Panc1 (cell line): ENCODE results near the gene LTBP2. TPM values are rescaled to one million over a fixed set of nuclear protein-coding genes. Genes with fewer than 3 reads are reported as not detected.

ENCODE experiments used
- ATAC-seq: fragments of 200-7000 bp; cut with Tn5 transposase; 2 replicates; pipeline ENCODE4 v1.9.1; 2020; ENCODE audit warnings: mild to moderate bottlenecking, moderate library complexity
- BruUV-seq: library from RNA; stranded (reverse); fragments of 400-500 nt; replicated peaks from 2 replicates; lab custom pipeline; 2021; lab: Mats Ljungman, UMichigan
- CTCF ChIA-PET: fragments of 300-600 bp; sonication (Branson Sonifier 250); formaldehyde crosslinking; loops from one replicate; lab custom pipeline; 2022; ENCODE audit warnings: antibody characterized with exemption; lab: Charles Lee
- POLR2A ChIA-PET: fragments of 300-600 bp; sonication (Branson Sonifier 250); formaldehyde crosslinking; loops from one replicate; lab custom pipeline; 2022; ENCODE audit warnings: antibody characterized with exemption; lab: Charles Lee
- DNase-seq: peaks from one replicate; pipeline ENCODE4 v3.0.0-alpha.2; 2010; ENCODE audit warnings: low read depth, low spot score
- H3K27ac ChIP-seq: 2 replicates; pipeline ENCODE4 v1.5.1; 2011; ENCODE audit warnings: mild to moderate bottlenecking, low read length, inconsistent platforms
- H3K27me3 ChIP-seq: fragments of 200-500 bp; sonication (Bioruptor generic); 2 replicates; pipeline ENCODE4 v1.6.0; 2014; ENCODE audit warnings: low read length, inconsistent platforms; ENCODE audit not compliant: control insufficient read depth, insufficient read depth
- H3K36me3 ChIP-seq: fragments of 200-500 bp; sonication (Bioruptor generic); 2 replicates; pipeline ENCODE4 v1.5.1; 2014; ENCODE audit warnings: inconsistent platforms, mild to moderate bottlenecking, low read length, moderate library complexity; ENCODE audit not compliant: control insufficient read depth, insufficient read depth
- H3K4me1 ChIP-seq: 2 replicates; pipeline ENCODE4 v1.5.1; 2011; ENCODE audit warnings: inconsistent platforms, mild to moderate bottlenecking, low read length, moderate library complexity; ENCODE audit not compliant: control insufficient read depth, insufficient read depth
- H3K4me3 ChIP-seq, 2 experiments: 2 replicates each; pipeline ENCODE4 v1.5.1; 2011 to 2012; ENCODE audit warnings: low read depth in 2 of 2, low read length in 2 of 2, mild to moderate bottlenecking in 2 of 2, inconsistent platforms in 1 of 2, moderate library complexity in 1 of 2
- H3K9me3 ChIP-seq: fragments of 200-500 bp; sonication (Bioruptor generic); 2 replicates; pipeline ENCODE4 v1.5.1; 2014; ENCODE audit warnings: low read depth, mild to moderate bottlenecking, inconsistent platforms, low read length, moderate library complexity; ENCODE audit not compliant: control insufficient read depth, insufficient read depth
- POLR2AphosphoS5 ChIP-seq: IDR thresholded peaks from 2 replicates; pipeline ENCODE4 v1.6.1; 2012; ENCODE audit warnings: mild to moderate bottlenecking, low read depth, low read length, moderate library complexity
- SIN3A ChIP-seq: IDR thresholded peaks from 2 replicates; pipeline ENCODE4 v1.6.1; 2012; ENCODE audit warnings: low read depth, mild to moderate bottlenecking, low read length, moderate library complexity, borderline replicate concordance; ENCODE audit not compliant: insufficient read depth
- TCF7L2 ChIP-seq: IDR thresholded peaks from 2 replicates; pipeline ENCODE4 v1.6.1; 2011; ENCODE audit warnings: mild to moderate bottlenecking, low read depth, low read length, inconsistent platforms
- in situ Hi-C: cut with HindIII; loops from 2 replicates; pipeline ENCODE4 v1.10.0; 2016; ENCODE audit warnings: low sequenced_read_pairs, low pct_unique_long_range_greater_than_20kb
- intact Hi-C: fragments of 100-400 bp; cut with micrococcal nuclease; formaldehyde crosslinking; loops from one replicate; pipeline ENCODE4 v1.10.0; 2022; ENCODE audit not compliant: unreplicated experiment
- total RNA-seq: library from RNA; stranded (reverse); gene quantifications from one replicate; pipeline ENCODE4 v1.2.1, GENCODE V29; 2021; ENCODE audit not compliant: unreplicated experiment
- TF ChIP-seq, protein P1 (sequence below): fragments of 450-650 bp; IDR thresholded peaks from 2 replicates; pipeline ENCODE4 v1.5.1; 2017; ENCODE audit warnings: mild to moderate bottlenecking
- TF ChIP-seq, protein P2 (sequence below), 2 experiments: IDR thresholded peaks; 2 replicates each; pipeline ENCODE4 v1.6.1; 2011 to 2012; ENCODE audit warnings: low read depth in 2 of 2, control low read depth in 1 of 2, low read length in 1 of 2, mild to moderate bottlenecking in 1 of 2, moderate library complexity in 1 of 2; ENCODE audit not compliant: insufficient read depth in 1 of 2

The LTBP2 gene
- total RNA-seq, 1 experiment from 2014 or later, result 69.8 TPM

DNA sequence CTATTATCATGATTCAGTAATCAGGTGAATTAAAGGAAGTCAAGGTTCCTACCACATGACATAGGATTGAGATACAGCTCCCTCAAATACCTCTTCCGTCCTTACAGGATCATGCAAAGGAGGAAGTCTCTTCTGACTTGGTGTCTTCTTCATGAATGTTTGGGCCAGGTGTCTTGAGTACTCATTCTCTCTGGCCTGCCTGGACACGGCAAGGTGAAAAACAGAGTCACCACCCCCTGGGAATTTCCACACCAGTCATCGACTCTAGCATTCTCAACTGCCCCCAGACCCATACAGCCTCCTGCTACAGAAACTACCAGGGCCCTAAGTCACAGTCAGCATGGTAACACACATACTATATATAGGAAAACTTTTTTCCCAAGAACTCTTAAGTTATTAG is 44.9 kb upstream of the LTBP2 start:
- Histone ChIP-seq H3K27me3 (no peaks in the 10 kb centered on the region), H3K27ac (no peak overlapping the region), H3K4me1 (no peaks in the 10 kb centered on the region; the same call in 1 of the 2 replicates), H3K9me3 (no peaks in the 10 kb centered on the region), H3K36me3 (peaks cover 6% of the 10 kb centered on the region), H3K4me3 (no peak overlapping the region)
- no peak for ATAC-seq
- no TSS peak for BruUV-seq
- ChIA-PET CTCF (no interaction called here), POLR2A (no interaction called here)
- no peak for TF ChIP-seq SIN3A
- TF ChIP-seq POLR2AphosphoS5, result no peak
- TF ChIP-seq, protein P1, sequence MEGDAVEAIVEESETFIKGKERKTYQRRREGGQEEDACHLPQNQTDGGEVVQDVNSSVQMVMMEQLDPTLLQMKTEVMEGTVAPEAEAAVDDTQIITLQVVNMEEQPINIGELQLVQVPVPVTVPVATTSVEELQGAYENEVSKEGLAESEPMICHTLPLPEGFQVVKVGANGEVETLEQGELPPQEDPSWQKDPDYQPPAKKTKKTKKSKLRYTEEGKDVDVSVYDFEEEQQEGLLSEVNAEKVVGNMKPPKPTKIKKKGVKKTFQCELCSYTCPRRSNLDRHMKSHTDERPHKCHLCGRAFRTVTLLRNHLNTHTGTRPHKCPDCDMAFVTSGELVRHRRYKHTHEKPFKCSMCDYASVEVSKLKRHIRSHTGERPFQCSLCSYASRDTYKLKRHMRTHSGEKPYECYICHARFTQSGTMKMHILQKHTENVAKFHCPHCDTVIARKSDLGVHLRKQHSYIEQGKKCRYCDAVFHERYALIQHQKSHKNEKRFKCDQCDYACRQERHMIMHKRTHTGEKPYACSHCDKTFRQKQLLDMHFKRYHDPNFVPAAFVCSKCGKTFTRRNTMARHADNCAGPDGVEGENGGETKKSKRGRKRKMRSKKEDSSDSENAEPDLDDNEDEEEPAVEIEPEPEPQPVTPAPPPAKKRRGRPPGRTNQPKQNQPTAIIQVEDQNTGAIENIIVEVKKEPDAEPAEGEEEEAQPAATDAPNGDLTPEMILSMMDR, result no peak
- no peak for TF ChIP-seq TCF7L2
- TF ChIP-seq, protein P2, sequence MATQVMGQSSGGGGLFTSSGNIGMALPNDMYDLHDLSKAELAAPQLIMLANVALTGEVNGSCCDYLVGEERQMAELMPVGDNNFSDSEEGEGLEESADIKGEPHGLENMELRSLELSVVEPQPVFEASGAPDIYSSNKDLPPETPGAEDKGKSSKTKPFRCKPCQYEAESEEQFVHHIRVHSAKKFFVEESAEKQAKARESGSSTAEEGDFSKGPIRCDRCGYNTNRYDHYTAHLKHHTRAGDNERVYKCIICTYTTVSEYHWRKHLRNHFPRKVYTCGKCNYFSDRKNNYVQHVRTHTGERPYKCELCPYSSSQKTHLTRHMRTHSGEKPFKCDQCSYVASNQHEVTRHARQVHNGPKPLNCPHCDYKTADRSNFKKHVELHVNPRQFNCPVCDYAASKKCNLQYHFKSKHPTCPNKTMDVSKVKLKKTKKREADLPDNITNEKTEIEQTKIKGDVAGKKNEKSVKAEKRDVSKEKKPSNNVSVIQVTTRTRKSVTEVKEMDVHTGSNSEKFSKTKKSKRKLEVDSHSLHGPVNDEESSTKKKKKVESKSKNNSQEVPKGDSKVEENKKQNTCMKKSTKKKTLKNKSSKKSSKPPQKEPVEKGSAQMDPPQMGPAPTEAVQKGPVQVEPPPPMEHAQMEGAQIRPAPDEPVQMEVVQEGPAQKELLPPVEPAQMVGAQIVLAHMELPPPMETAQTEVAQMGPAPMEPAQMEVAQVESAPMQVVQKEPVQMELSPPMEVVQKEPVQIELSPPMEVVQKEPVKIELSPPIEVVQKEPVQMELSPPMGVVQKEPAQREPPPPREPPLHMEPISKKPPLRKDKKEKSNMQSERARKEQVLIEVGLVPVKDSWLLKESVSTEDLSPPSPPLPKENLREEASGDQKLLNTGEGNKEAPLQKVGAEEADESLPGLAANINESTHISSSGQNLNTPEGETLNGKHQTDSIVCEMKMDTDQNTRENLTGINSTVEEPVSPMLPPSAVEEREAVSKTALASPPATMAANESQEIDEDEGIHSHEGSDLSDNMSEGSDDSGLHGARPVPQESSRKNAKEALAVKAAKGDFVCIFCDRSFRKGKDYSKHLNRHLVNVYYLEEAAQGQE (IDR thresholded peaks at IDR 0.05; ENCODE audit: insufficient read depth in 1 of 2, low read depth in 2 of 2, low read length in 1 of 2), result no peak
- in situ Hi-C loops, result no loop called here
- no peak for DNase-seq
- intact Hi-C loops, result no loop called here

DNA sequence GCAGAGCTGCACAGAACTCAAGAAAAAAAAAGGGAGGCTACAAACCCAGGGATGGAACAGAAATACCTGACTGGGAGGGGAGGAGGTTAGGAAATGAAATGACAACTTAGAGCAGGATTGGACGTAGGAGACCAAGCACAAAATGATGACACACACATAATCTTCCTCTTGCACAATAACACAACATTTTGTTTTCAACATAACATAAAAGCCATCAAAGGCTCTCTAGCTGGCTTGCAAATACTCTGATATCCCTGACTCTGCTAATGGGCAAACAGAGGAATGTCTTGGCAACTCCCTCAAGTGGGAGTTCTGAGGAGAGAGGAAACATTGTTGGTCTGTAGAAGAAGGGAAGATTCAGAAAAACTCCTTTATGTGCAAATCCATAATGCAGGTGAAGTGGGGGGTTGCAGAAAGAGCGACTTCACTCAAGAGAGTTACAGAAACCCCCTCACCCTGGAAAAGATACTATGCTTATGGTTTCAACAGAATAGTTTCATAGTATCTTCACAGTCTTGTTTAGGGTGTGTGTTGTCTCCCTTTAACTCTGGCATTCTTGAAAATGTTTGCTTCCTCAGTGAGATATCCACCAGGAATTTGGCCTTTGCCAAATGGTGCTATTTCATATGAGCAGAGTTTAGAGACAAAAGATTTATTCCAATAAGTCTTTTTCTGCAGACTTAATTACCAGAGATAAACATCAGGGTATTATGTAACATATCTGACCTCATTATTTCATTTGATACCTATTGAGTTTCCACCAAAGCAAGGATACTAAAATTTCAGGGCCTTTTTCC is 43.8 kb upstream of the LTBP2 start:
- intact Hi-C loops, result no loop called here
- Histone ChIP-seq H3K27ac (no peak overlapping the region), H3K4me1 (no peaks in the 10 kb centered on the region; the same call in 1 of the 2 replicates), H3K36me3 (peaks cover 4% of the 10 kb centered on the region; the same call in 1 of the 2 replicates), H3K27me3 (no peaks in the 10 kb centered on the region), H3K9me3 (no peaks in the 10 kb centered on the region), H3K4me3 (no peak overlapping the region)
- CTCF ChIA-PET, result interaction anchor here (0.6 kb wide), 1 partner anchor 32 kb away, joined by 11 read pairs; no protein-coding TSS in a partner anchor
- no peak for DNase-seq
- TF ChIP-seq SIN3A, result no peak
- TF ChIP-seq TCF7L2, result no peak
- TF ChIP-seq, protein P1, result no peak
- no TSS peak for BruUV-seq
- ATAC-seq, result no peak
- POLR2A ChIA-PET, result no interaction called here
- in situ Hi-C loops, result no loop called here
